Measurements from ENCODE around the gene ACVR1B. TPM values are rescaled to one million over a fixed set of nuclear protein-coding genes. Genes with fewer than 3 reads are reported as not detected.

The ACVR1B gene
- polyA plus RNA-seq, 4 donors = 53.1 to 62.0 (median 55.7) TPM

GRCh38 chr12:51997136-51997535, 45.6 kb downstream of the ACVR1B start:
- no peak for DNase-seq (ENCODE audit: low read depth in 4 of 4, low spot score in 2 of 4)

- DNase-seq (ENCODE audit: low read depth in 4 of 4, low spot score in 2 of 4) = no peak
Measured at GRCh38 chr12:52003016-52003550, 51.6 kb downstream of the ACVR1B start.

GRCh38 chr12:52003591-52003990, 52.1 kb downstream of the ACVR1B start:
- no peak for DNase-seq (ENCODE audit: low read depth in 4 of 4, low spot score in 2 of 4)

DNA sequence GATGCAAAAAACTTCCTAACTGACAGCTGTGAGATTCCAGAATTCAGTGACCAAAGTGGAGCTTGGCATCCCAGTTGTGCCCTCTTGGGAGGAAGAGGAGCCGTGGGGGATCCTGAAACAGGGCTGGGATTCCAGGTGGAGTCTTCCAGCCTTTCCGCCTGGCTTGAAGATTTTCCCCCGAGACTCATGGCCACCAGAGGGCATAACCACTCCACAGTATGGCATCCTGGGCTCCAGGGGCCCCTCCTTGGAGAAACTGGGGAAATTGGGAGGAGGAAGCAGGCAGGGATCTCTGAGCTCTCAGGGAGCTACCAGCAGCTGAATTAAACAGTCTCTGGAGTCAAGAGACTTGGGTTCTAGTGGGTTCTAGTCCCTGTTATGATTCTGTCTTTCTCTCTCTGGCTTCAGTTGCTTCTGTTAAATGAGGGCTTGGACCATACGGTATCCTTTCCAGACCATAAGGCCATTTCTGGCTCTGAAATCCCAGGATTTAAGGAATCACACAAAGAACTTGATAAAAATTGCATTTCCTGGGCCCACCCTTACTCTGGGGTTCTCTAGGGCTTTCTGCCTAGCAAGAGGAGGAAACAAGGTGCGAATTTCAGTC, 52.6 kb downstream of the ACVR1B start:
- no peak for DNase-seq (ENCODE audit: low read depth in 4 of 4, low spot score in 2 of 4)

- no peak for DNase-seq (ENCODE audit: low read depth in 4 of 4, low spot score in 2 of 4)
Measured at GRCh38 chr12:52005218-52005902, 53.9 kb downstream of the ACVR1B start.

GRCh38 chr12:52005903-52006703, 54.6 kb downstream of the ACVR1B start:
- DNase-seq (ENCODE audit: low read depth in 4 of 4, low spot score in 2 of 4) = no peak

- no peak for DNase-seq (ENCODE audit: low read depth in 4 of 4, low spot score in 2 of 4)
Measured at GRCh38 chr12:52006726-52007157, 55.2 kb downstream of the ACVR1B start, which contains the start of gene TAMALIN. TSS of gene TAMALIN (plus strand) at chr12:52006946. CDS start at chr12:52007020, 74 bp downstream.

DNA sequence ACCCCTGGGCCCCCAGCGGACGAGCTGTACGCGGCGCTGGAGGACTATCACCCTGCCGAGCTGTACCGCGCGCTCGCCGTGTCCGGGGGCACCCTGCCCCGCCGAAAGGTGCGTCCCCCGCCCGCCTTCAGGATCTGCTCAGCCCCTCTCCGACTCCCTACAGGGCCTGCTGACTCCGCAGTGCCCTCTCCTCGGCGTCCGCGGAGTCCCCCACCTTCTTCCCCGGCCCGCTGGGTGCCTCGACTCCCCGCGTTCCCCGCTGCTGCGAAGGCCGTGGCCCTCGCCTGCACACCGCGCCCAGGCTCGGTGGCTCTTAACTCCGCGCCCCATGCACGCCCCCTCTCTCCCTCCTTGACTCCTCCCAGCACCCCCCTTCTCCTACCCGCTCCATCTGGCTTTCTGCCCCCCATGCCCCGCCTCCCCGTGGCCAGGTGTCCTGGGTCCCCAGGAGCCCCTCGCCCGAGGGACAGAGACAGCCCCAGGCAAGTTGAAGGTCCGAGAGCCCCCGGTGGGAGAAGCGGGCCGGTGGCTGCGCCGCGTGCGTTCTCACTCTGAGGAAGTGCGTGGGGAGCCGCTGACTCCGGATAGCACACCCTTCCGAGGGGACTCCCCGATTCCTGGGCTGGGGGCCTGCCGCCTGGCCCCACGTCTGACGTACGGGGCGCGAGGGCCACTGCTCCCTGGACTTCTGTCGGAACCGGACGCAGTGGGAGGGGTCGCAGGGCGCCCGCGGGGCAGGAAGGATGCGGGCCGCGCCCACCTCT, 55.8 kb downstream of the ACVR1B start:
- DNase-seq (ENCODE audit: low read depth in 4 of 4, low spot score in 2 of 4) = no peak

DNA sequence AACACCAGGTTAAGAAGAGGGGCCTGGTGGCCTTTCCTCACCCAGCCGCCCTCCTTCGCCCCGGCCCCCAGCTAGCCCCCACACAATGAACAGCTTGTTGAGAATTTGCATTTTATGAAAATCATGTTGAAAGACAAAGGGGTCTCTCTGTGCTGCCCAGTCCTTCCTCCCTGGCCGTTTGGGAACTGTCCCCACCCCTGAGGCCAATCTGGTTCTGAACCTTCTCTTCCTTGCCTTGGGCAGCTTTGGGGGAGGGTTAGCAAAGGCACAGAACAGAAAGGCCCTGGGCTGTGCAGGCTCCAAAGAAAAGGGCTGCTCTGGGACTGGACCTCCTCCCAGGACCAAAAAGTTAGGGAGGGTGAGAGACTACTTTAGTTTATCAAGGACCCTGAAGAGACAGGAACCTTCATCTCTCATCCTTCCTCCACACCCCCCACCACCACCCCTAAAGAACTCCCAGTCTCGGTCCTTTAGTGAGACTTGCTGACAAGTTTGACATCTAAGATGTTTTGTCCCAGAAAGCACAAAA, 56.5 kb downstream of the ACVR1B start:
- no peak for DNase-seq (ENCODE audit: low read depth in 4 of 4, low spot score in 2 of 4)

DNA sequence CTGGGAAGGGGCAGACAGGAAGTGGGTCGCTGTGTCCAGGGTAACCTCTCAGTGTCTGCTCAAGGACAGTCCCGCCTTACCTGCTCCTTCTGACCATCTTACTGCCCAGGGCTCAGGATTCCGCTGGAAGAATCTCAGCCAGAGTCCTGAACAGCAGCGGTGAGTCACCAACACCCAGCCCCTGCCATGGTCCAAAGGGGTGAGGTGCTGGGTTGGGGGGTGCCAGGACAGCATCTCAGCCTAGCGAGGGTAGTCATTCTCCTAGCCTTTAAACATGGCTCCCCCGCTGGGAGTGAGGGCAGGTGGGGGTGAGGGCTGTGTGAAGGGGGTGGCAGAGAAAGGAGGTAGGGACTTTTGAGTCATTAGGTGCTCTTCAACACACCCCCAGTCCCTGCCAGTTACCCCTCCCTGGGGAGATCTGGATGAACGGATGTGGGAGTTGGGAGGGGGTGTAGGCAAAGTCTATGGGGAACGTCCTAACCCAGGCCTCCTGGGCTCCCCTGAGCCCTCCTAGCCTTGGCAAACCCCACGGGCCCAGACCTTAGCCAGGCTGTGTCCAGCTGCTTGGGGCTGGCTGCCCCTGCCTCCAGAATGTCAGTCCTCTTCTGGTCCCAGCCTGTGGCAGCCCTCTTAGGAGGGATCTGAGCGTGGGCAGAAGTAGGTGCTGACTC, 57.7 kb downstream of the ACVR1B start:
- no peak for DNase-seq (ENCODE audit: low read depth in 4 of 4, low spot score in 2 of 4)

DNA sequence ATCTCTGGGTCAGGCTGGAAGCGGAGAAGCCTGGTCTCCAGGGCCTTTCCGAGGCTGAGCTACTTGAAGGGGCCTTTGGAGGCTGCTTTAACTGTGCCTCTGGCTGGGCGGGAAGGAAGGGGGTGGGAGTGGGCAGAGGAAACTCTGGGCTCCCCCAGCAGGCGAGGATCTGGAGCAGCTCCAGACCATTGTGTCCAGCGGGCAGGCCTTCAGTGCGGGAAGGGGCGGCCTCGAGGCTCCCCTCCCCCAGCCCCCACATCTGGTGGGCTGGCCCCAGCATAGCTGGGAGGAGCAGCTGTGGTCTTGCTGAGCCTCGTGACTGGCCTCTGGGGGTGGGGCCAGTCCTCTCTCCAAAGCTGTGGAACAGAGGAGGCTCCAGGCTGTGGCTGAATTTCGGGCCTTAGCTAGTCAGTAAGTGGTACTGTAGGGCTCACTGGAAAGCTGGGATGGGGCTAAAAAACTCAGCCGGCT, 58.7 kb downstream of the ACVR1B start:
- DNase-seq (ENCODE audit: low read depth in 4 of 4, low spot score in 2 of 4) = peak in 2 of 4 donors; percentile 76 to 86

- DNase-seq (ENCODE audit: low read depth in 4 of 4, low spot score in 2 of 4) = no peak
Measured at GRCh38 chr12:52010692-52011601, 59.4 kb downstream of the ACVR1B start.

GRCh38 chr12:52011602-52012214, 60.2 kb downstream of the ACVR1B start:
- no peak for DNase-seq (ENCODE audit: low read depth in 4 of 4, low spot score in 2 of 4)

DNA sequence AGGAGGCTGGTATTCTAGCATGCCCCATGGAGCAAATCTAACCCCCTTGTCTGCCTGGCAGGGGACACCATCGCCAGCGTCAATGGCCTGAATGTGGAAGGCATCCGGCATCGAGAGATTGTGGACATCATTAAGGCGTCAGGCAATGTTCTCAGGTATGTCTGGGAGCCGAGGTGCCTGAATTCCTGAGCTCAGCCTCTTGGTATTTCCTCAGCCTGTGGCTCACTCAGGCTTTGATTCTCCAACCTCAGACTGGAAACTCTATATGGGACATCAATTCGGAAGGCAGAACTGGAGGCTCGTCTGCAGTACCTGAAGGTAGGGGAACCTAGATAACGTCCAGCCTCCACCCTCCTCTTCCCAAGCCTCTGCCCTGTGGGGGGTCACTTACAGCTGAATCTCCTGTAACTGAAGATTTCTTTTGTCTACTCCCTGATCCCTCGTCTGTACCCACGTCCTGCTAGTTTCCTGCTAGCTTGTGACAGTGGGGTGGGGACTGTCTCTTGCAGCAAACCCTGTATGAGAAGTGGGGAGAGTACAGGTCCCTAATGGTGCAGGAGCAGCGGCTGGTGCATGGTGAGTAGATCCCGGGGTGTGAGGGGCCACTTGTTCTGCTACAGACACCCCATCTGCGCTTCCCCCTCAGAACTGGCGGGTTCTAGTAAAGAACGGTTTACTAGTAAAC, 62.3 kb downstream of the ACVR1B start:
- DNase-seq (ENCODE audit: low read depth in 4 of 4, low spot score in 2 of 4) = no peak

- DNase-seq (ENCODE audit: low read depth in 4 of 4, low spot score in 2 of 4) = no peak
Measured at GRCh38 chr12:52014567-52015530, 63.4 kb downstream of the ACVR1B start.

DNA sequence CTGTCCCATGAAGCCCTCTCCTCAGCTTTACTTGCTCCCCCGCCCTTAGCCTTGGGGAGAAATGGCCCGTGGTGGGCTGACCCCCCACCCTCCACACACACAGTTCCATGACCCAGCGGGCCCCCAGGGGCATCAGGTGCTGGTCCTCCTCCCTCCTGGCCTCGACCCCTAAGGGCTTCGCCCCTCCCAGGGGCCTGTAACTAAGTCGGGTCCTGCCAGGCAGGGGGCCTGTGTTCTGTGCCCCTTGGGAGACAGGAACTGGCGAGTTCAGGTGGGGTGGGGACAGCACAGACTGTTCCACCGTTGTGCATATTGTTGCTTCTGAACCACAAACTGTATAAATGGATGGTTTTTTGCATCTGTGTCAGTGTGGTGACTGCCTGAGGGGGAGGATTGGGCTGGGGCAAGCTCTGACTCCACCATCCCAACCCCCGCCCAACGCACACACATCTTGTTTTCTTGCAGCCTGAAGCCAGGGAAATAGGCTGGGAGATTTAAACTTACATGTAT, 64.1 kb downstream of the ACVR1B start:
- DNase-seq (ENCODE audit: low read depth in 4 of 4, low spot score in 2 of 4) = no peak

Measured in left renal cortex interstitium (tissue), 4 donors.